ENCODE measurements around the gene CHCHD5. TPM values are rescaled to one million over a fixed set of nuclear protein-coding genes. Genes with fewer than 3 reads are reported as not detected.

CHCHD5 gene
- total RNA-seq, 1 experiment from 2014 or later, result 32.3 TPM

DNA sequence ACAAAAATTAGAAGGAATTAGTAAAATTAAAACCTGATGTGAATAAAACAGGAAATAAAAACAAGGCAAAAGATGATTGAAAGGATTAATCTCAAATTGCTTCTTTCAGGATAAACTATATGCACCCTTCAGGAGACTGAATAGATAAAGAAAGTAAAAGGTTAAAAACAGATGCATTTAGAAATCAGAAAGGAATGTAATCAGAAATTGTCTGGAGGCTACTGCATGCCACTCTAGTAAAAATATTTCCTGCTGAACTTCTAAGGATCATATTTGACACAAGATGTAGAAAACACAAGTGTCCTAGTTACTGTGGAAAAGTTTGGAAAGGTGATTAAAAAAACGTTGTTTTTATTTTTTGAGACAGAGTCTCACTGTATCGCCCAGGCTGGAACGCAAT, 16.2 kb downstream of the CHCHD5 start:
- Histone ChIP-seq H3K23ac (ENCODE audit: insufficient read length, low read depth, low read length) (no peak overlapping the region), H3K27me3 (ENCODE audit: insufficient read depth, low read length) (no peaks in the 10 kb centered on the region), H2AFZ (ENCODE audit: low read length) (no peak overlapping the region), H2BK20ac (ENCODE audit: low read depth, low read length, poor library complexity, severe bottlenecking) (no peak overlapping the region), H2BK12ac (ENCODE audit: insufficient read length, low read depth, low read length) (no peak overlapping the region), H3K4me1 (ENCODE audit: insufficient read depth, low read length) (no peaks in the 10 kb centered on the region), H3K9ac (ENCODE audit: extremely low read depth, insufficient read length, low read length) (no peak overlapping the region), H2BK15ac (ENCODE audit: low read depth, low read length) (no peak overlapping the region), H3K9me3 (ENCODE audit: control insufficient read depth, low read depth, low read length) (no peaks in the 10 kb centered on the region), H3K27ac (ENCODE audit: insufficient read length, low read depth, low read length) (no peak overlapping the region), H3K4ac (ENCODE audit: low read depth, low read length) (no peak overlapping the region), H3K23me2 (ENCODE audit: insufficient read length, low read depth, low read length, poor library complexity, severe bottlenecking) (no peaks in the 10 kb centered on the region), H4K91ac (ENCODE audit: insufficient read length, low read depth, low read length) (no peak overlapping the region), H3K4me2 (ENCODE audit: insufficient read depth, insufficient read length, low read length) (no peak overlapping the region), H3K18ac (ENCODE audit: insufficient read length, low read depth, low read length) (no peak overlapping the region), H2AK5ac (ENCODE audit: insufficient read length, low read length) (no peak overlapping the region), H3K14ac (ENCODE audit: insufficient read depth, low read length) (no peak overlapping the region), H3K56ac (ENCODE audit: insufficient read length, low read depth, low read length) (no peak overlapping the region), H2BK120ac (ENCODE audit: low read depth, low read length, poor library complexity, severe bottlenecking) (no peak overlapping the region), H4K5ac (ENCODE audit: insufficient read length, low read depth, low read length) (no peak overlapping the region), H3K79me1 (ENCODE audit: insufficient read depth, low read depth, low read length, poor library complexity, severe bottlenecking) (no peaks in the 10 kb centered on the region), H2BK5ac (ENCODE audit: insufficient read length, low read length) (no peak overlapping the region), H3T11ph (ENCODE audit: low read length) (no peak overlapping the region), H4K8ac (replicated peaks; ENCODE audit: insufficient read length, low read depth, low read length) (no peak overlapping the region), H3K79me2 (ENCODE audit: insufficient read depth, low read length) (no peaks in the 10 kb centered on the region), H4K20me1 (ENCODE audit: control insufficient read depth, insufficient read depth, insufficient read length) (no peaks in the 10 kb centered on the region)
- Mint-ChIP-seq H3K4me3 (no peak overlapping the region), H3K4me1 (peaks cover 4 to 5% of the 10 kb centered on the region in 2 experiments), H3K27ac (no peak overlapping the region), H3K9me3 (peaks cover 0 to 3% of the 10 kb centered on the region in 2 experiments; a peak in 1 of 5 replicates), H3K27me3 (ENCODE audit: low read depth) (no peaks in the 10 kb centered on the region; the same call in 1 of the 2 replicates), H3K36me3 (ENCODE audit: insufficient read depth in 1 of 3, low read depth in 3 of 3) (no peaks in the 10 kb centered on the region)
- TF ChIP-seq CTCF (conservative IDR thresholded peaks at IDR 0.05), result no peak
- DNase-seq, result no peak
- WGBS (ENCODE audit: extremely low coverage, insufficient read length, low lambda C conversion rate), result no CpG with 5 or more reads among the region's 3 CpGs
